DND-41 (cell line): Measurements from ENCODE around the gene NDUFS7.

Experiments used
- EZH2 ChIP-seq: IDR thresholded peaks from 3 replicates; pipeline ENCODE4 v1.6.1; 2012; ENCODE audit warnings: borderline replicate concordance, low read depth, mild to moderate bottlenecking, moderate library complexity, low read length, inconsistent platforms; ENCODE audit not compliant: severe bottlenecking
- TF ChIP-seq, protein P1 (sequence below): IDR thresholded peaks from 2 replicates; pipeline ENCODE4 v1.5.1; 2012; ENCODE audit warnings: borderline replicate concordance, low read length, moderate library complexity, mild to moderate bottlenecking; ENCODE audit not compliant: poor library complexity, severe bottlenecking; ENCODE audit errors: extremely low read depth

GRCh38 chr19:1370579-1371361 is 12.9 kb upstream of the NDUFS7 start:
- no peak for TF ChIP-seq EZH2
- TF ChIP-seq, protein P1, sequence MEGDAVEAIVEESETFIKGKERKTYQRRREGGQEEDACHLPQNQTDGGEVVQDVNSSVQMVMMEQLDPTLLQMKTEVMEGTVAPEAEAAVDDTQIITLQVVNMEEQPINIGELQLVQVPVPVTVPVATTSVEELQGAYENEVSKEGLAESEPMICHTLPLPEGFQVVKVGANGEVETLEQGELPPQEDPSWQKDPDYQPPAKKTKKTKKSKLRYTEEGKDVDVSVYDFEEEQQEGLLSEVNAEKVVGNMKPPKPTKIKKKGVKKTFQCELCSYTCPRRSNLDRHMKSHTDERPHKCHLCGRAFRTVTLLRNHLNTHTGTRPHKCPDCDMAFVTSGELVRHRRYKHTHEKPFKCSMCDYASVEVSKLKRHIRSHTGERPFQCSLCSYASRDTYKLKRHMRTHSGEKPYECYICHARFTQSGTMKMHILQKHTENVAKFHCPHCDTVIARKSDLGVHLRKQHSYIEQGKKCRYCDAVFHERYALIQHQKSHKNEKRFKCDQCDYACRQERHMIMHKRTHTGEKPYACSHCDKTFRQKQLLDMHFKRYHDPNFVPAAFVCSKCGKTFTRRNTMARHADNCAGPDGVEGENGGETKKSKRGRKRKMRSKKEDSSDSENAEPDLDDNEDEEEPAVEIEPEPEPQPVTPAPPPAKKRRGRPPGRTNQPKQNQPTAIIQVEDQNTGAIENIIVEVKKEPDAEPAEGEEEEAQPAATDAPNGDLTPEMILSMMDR = no peak
